NCI-H510A (cell line): ENCODE data around the gene SLC36A1.

Experiments used
- DNase-seq: peaks from one replicate; lab custom pipeline; 2025; lab: John Stamatoyannopoulos, UW

The SLC36A1 gene

GRCh38 chr5:151451626-151452520, 4.5 kb downstream of the SLC36A1 start:
- no peak for DNase-seq

DNA sequence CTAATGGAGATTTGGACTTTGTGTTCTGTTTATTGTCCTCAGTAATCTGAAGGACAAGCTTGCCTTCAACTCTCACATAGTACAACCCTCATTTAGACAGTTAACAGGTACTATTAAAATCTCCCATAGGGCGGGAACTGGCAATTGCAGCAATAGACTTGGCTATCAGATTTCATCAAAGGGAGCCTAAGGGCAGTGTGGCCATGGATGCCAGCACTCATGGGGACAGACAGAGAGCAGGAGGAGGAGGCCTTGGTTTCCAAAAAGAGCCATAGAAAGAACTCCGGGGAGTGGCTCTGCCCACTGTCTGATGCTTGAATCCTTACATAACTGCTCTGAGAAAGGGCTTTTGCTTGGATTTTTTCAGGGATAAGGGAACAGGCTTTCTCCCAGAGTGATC, 6.8 kb downstream of the SLC36A1 start:
- DNase-seq = no peak

DNA sequence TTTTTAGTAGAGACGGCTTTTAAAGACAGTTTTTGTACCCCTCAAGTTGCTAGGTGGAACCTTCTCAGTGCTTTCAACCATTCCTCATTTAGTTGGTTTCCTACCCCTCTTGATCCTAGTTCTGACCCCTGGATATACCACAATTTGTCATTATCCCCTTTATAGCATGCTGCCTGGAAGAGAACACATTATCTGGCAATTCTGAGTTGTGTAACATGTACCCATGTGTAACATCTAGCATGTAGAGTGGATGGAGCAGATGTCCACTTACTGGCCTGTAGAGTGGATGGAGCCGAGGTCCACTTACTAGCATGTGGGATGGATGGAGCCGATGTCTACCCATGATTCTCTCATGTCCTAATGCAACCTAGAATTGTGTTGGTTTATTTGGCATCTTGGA, 7.5 kb downstream of the SLC36A1 start:
- DNase-seq = no peak

GRCh38 chr5:151456321-151456940, 9.0 kb downstream of the SLC36A1 start:
- no peak for DNase-seq

DNA sequence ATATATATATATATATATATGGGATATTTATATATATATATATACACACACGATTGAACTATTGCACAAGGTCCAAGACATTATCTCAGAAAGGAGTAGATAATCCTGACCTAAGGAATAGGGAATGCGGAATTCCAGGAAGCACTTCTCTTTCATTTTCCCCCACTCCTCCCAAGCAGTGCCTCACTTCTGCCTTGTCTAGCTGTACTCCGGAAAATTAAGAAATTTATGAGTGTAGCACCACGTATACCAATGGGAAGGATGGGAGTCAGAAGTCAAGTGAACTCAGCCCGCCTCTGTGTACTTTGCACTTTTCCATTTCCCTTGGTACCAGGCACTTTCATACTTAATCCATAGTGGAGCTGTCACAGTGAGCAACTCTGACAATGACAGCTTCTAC, 10.9 kb downstream of the SLC36A1 start:
- no peak for DNase-seq

DNA sequence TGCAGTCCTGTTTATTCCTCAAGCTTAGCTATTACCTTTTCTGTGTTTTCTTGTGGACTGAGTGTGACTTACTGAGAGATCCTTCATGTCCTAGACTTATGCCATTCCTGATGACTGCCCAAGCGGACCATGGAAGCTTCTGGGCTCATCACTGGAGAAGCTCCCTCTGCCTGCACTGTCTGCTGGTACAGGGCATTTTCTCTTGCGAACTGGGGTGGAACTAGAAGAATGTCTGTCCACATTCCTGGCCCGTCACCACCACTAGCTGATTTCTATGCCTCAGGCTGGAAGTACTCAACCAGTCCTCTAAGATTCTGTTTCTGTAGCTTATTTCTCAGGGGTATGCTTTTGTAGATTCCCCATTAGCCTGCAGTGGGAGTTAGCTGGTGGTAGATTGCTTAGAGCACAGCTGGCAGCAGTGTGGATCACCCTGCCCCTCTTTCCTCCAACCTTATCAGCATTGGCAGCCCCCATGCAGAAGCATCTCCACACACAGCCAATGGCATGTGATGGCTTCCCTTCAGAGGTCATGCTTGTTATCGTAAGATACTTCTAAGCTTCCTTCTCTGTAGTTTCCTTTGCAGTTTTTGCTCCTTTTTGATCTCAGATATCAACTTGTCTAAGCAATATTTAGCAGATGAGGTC, 12.4 kb downstream of the SLC36A1 start:
- no peak for DNase-seq

DNA sequence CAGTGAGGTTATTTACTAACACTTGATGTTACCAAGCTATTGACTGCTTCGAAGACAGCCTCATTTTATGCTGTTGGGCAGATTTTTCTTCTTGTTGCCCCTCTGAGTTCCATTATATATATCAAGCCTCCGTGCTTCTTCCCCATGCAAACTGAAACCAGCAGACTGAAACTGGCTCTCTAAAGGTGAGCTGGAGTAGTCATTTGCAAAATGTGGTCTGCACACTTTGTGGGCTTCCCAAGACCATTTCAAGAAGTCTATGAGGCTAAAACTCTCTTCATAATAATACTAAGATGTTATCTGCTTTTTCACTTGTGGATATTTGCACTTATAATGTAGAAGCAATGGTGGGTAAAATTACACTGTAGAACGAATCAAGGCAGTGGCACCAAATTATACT, 13.9 kb downstream of the SLC36A1 start:
- no peak for DNase-seq

DNA sequence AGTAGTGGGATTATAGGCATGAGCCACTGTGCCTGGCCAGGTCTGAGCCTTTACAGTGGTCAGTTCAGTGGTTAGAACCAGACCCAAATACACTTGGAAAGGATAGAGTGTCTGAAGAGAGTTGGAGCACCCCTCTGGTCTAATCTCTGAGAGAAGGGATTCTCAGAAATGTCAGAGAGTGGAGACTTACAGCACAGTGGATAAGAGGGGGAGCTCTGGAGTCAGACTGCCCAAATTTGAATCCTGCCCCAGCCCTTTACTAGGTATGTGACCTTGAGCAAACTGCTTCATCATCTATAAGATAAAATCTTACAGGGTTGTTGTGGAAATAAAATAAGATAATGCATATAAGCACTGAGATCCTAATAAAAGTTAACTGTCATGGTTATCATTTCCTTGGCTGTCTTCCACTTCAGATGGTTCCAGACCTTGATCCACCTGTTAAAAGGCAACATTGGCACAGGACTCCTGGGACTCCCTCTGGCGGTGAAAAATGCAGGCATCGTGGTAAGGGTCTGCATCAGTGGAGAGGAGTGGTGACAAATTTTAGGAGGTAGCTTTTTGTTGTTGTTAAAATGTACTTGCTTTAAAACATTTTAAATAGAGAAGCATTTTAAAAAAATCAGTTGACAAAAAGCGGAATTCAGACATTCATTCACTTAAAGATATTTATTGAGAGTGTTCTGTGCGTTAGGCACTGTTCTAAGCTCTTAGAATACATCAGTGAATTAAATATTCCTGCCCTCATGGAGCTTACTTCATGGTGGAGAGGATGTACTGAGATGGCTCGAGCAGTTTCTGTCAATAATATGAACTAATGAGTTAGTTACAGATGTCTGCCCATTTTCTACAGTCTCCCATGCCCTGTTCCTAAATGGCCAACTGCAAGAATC, 16.0 kb downstream of the SLC36A1 start:
- no peak for DNase-seq

DNA sequence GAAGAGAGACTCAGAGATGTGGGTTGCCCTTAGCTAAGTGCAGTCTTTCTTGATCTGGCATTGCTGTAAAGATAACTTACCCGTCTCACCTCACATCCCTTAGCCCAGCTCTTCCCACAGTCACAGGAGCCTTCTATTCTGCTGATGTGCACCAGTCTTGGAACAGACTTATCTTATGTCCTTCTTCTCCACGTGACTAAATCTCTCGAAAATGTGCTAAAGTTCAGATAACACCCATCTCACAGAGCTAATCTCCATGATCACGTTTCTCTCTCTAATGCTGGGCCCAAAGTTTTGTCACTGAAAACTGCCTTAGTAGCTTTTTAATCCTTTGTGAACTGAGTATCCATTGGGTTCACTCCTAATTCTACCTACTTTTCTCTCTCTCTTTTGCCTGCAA, 16.7 kb downstream of the SLC36A1 start:
- DNase-seq = no peak

DNA sequence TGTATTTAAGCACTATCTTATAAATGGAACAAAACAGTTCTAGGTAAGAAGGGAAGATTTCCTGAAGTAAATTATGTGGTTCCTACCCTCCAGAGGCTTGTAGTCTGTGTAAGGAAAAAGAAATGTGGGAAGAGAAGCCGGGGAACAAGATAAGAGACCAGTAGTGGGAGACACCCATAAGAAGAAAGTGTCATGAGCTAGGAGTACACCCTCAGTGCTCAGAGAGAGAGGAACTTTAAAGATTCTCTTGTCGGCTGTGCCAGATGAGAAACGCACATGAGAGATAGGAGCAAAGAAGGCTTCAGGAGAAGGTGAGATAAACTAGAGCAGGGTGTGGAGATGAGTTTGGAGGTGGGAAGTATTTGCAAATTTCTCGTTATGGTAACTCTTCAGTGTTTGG, 18.1 kb downstream of the SLC36A1 start:
- no peak for DNase-seq

- no peak for DNase-seq
Measured at GRCh38 chr5:151467576-151467975, 20.2 kb downstream of the SLC36A1 start.

GRCh38 chr5:151469386-151469785, 22.0 kb downstream of the SLC36A1 start:
- no peak for DNase-seq

DNA sequence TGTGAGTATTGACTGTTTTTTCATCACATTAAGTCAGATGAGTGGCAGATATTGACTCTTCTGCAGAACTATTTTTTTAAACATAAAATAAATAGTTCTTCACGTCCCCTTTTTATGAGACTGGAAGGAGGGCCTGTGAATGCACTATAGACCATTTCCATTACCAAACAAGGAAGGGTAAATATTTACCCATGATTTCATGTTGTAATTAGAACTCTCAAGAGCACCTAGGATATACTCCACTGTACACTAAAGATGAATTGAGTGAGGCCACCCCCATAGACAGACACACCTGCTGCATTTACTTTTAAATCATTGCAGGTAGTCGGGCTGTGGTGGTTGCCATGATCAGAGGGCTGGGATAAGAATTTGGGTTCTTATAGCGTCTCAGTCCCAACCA, 22.6 kb downstream of the SLC36A1 start:
- DNase-seq = peak; percentile 69

DNA sequence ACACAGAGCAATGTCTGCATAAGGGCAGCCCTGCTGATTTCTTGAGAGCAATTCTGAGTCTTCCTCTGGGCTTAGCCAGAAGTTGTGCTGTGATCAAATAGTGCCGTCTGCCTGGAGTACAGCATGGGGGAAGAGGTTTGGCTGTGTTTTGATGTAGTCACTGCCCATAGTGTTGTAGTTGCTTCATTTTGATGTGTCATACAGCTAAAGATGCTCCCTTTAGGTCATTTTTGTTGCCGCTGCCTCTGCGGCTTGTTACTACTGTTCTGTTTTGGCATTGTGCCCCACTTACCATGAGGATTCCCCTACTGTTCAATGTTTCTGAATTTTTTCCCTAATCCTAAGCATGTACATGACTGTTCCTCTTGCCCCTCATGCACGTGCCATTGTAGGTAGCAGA, 23.0 kb downstream of the SLC36A1 start:
- no peak for DNase-seq

DNA sequence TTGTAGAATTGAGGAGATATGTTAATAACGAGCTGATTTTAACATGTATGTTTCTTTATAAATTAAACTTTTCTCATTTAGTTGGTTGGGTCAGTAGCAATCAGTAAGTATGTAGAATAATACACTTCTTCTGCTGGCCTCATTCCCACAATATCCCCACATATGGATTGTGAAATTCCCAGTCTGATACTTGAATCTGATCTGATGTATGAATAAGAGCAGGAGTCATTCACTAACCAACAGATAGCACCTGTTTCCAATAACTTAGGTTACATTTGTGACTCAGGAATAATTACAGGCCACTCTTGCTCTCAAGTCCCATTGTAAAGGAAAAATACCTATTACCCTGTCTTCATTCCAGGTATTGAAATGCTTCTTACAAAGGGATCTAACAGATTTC, 23.9 kb downstream of the SLC36A1 start:
- DNase-seq = peak; percentile 13

GRCh38 chr5:151474799-151475198, 27.4 kb downstream of the SLC36A1 start:
- DNase-seq = no peak

GRCh38 chr5:151475388-151475787, 28.0 kb downstream of the SLC36A1 start:
- no peak for DNase-seq

GRCh38 chr5:151476016-151476415, 28.6 kb downstream of the SLC36A1 start:
- no peak for DNase-seq

GRCh38 chr5:151477101-151477500, 29.7 kb downstream of the SLC36A1 start:
- no peak for DNase-seq

- DNase-seq = no peak
Measured at GRCh38 chr5:151480384-151481293, 33.2 kb downstream of the SLC36A1 start.

DNA sequence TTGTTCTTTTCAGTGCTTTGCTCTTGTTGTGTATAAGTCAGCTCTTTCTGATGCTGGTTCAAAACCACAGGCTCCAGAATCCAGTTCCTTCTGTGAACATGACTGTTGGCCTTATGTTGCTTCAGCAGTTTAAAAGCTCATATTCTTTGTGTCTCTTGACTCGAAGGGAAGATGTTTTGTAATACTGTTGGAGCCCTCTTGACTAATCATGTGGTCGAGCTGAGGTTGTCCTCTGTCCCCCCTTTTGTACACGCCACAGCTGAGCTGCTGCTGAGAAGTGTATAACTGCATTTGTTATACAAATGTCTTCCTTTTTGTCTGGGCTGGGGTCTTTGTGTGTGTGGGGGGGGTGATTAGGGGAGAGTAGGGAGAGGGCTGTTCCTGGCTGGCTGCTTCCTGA, 35.8 kb downstream of the SLC36A1 start:
- DNase-seq = no peak
